Type B pancreatic cell (in vitro differentiated cells): ENCODE measurements around the gene DCAF4. TPM values are rescaled to one million over a fixed set of nuclear protein-coding genes. Genes with fewer than 3 reads are reported as not detected.

Experiments used
- DNase-seq: peaks from one replicate; pipeline ENCODE4 v3.0.0; 2021; ENCODE audit warnings: mixed read lengths; ENCODE audit not compliant: unreplicated experiment; ENCODE audit errors: extremely low spot score
- H3K27ac Mint-ChIP-seq: 2 replicates; pipeline ENCODE4 v1.8.0; 2021; ENCODE audit warnings: mild to moderate bottlenecking, mixed read lengths
- H3K27me3 Mint-ChIP-seq: 2 replicates; pipeline ENCODE4 v1.8.0; 2021; ENCODE audit warnings: mixed read lengths
- H3K36me3 Mint-ChIP-seq: 2 replicates; pipeline ENCODE4 v1.8.0; 2021; ENCODE audit warnings: mixed read lengths
- H3K4me1 Mint-ChIP-seq: one replicate; pipeline ENCODE4 v1.8.0; 2021; ENCODE audit warnings: mixed read lengths; ENCODE audit not compliant: unreplicated experiment
- H3K4me3 Mint-ChIP-seq: 2 replicates; pipeline ENCODE4 v1.8.0; 2021; ENCODE audit warnings: mild to moderate bottlenecking, mixed read lengths
- H3K9me3 Mint-ChIP-seq: 2 replicates; pipeline ENCODE4 v1.8.0; 2021; ENCODE audit warnings: mixed read lengths
- CTCF ChIP-seq: fragments of 200-600 bp; sonication (generic); conservative IDR thresholded peaks from 2 replicates; pipeline ENCODE4 v1.5.0; 2021; ENCODE audit warnings: antibody characterized with exemption, mild to moderate bottlenecking
- total RNA-seq: library from RNA; stranded (reverse); gene quantifications from 2 replicates; pipeline ENCODE4 v1.2.1, GENCODE V29; 2021; ENCODE audit warnings: low replicate concordance

The DCAF4 gene
- total RNA-seq, 1 donor from 2014 or later = 17.9 TPM

GRCh38 chr14:72891666-72892102 lies 34.6 kb upstream of the DCAF4 start:
- H3K36me3 Mint-ChIP-seq = no peaks in the 10 kb centered on the region
- peaks cover 82% of the 10 kb centered on the region for H3K27me3 Mint-ChIP-seq
- H3K4me3 Mint-ChIP-seq = peak overlapping the region; percentile 93
- no peak for DNase-seq
- no peak for TF ChIP-seq CTCF
- H3K4me1 Mint-ChIP-seq = peaks cover 12% of the 10 kb centered on the region
- no peak overlapping the region for H3K27ac Mint-ChIP-seq
- no peaks in the 10 kb centered on the region for H3K9me3 Mint-ChIP-seq

- Mint-ChIP-seq H3K27ac (peak overlapping the region; percentile 53), H3K4me1 (peaks cover 12% of the 10 kb centered on the region), H3K36me3 (no peaks in the 10 kb centered on the region), H3K4me3 (peak overlapping the region; percentile 93), H3K9me3 (no peaks in the 10 kb centered on the region), H3K27me3 (peaks cover 81% of the 10 kb centered on the region)
- DNase-seq = no peak
- TF ChIP-seq CTCF = no peak
Observed at GRCh38 chr14:72892103-72892878, 34.0 kb upstream of the DCAF4 start.

- peak; percentile 72 for DNase-seq
- H3K9me3 Mint-ChIP-seq = no peaks in the 10 kb centered on the region
- TF ChIP-seq CTCF = no peak
- peaks cover 75% of the 10 kb centered on the region for H3K27me3 Mint-ChIP-seq
- H3K27ac Mint-ChIP-seq = peak overlapping the region; percentile 53
- H3K36me3 Mint-ChIP-seq = no peaks in the 10 kb centered on the region
- peaks cover 12% of the 10 kb centered on the region for H3K4me1 Mint-ChIP-seq
- peak overlapping the region; percentile 93 for H3K4me3 Mint-ChIP-seq
Observed at GRCh38 chr14:72892879-72893635, 33.2 kb upstream of the DCAF4 start.

- Mint-ChIP-seq H3K36me3 (no peaks in the 10 kb centered on the region), H3K9me3 (no peaks in the 10 kb centered on the region), H3K4me3 (peak within 1 kb of the TSS; percentile 97), H3K27ac (peak within 1 kb of the TSS; percentile 72), H3K27me3 (peaks cover 70% of the 10 kb centered on the region), H3K4me1 (peaks cover 12% of the 10 kb centered on the region)
- DNase-seq = peak; percentile 96
- no peak for TF ChIP-seq CTCF
Observed at GRCh38 chr14:72893636-72894322, 32.5 kb upstream of the DCAF4 start, which contains the start of gene DPF3. DPF3 (minus strand) TSS chr14:72894101; CDS start chr14:72894088, 13 bp downstream.

- Mint-ChIP-seq H3K27me3 (peaks cover 65% of the 10 kb centered on the region), H3K27ac (peak overlapping the region; percentile 72), H3K4me3 (peak overlapping the region; percentile 97), H3K4me1 (peaks cover 12% of the 10 kb centered on the region), H3K36me3 (no peaks in the 10 kb centered on the region), H3K9me3 (no peaks in the 10 kb centered on the region)
- DNase-seq = no peak
- TF ChIP-seq CTCF = no peak
Observed at GRCh38 chr14:72894323-72894622, 32.0 kb upstream of the DCAF4 start.
